Astrocyte (in vitro differentiated cells and primary cell): Measurements from ENCODE around the gene NDUFA3.

Experiments
- EZH2 ChIP-seq: IDR thresholded peaks from 2 replicates; pipeline ENCODE4 v1.6.1; 2012; ENCODE audit warnings: mild to moderate bottlenecking, low read length, inconsistent platforms; ENCODE audit not compliant: insufficient read depth
- TF ChIP-seq, protein P1 (sequence below): IDR thresholded peaks from 2 replicates; pipeline ENCODE4 v1.5.1; 2011; ENCODE audit warnings: low read depth, mild to moderate bottlenecking, inconsistent platforms, low read length, moderate library complexity; ENCODE audit not compliant: insufficient read depth

DNA sequence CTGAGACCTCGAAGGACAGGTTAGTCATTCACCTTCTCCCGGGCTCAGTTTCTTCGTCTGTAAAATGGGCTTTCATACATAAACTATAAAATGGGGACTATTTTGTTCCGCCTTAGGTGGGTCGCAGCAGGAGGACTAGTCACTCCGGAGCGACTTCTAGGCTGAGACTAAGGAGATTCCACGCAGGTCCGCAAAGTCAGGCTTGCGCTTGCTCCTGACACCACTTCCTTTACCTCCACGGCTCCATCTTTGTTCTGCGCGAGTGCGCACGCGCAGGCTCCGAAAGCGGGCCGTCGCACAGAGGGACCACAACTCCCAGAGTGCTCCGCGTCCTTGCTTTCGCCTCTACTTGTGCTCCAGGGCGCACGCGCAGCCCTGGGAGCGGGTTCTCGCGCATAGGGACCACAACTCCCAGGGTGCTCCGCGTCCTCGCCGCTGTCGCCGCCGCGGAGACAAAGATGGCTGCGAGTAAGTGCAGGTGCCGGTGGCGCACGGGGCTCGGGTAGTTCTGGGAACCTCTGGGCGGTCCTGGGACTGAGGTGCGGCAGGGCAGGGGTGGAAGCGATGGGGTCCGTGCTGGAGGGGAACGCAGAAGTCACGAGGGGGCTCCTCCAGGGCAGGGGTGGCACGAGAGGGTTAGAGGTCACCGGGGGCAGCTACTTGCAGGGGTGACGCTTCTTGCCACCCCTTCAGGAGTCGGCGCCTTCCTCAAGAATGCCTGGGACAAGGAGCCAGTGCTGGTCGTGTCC, at the start of gene NDUFA3:
- TF ChIP-seq, protein P1, sequence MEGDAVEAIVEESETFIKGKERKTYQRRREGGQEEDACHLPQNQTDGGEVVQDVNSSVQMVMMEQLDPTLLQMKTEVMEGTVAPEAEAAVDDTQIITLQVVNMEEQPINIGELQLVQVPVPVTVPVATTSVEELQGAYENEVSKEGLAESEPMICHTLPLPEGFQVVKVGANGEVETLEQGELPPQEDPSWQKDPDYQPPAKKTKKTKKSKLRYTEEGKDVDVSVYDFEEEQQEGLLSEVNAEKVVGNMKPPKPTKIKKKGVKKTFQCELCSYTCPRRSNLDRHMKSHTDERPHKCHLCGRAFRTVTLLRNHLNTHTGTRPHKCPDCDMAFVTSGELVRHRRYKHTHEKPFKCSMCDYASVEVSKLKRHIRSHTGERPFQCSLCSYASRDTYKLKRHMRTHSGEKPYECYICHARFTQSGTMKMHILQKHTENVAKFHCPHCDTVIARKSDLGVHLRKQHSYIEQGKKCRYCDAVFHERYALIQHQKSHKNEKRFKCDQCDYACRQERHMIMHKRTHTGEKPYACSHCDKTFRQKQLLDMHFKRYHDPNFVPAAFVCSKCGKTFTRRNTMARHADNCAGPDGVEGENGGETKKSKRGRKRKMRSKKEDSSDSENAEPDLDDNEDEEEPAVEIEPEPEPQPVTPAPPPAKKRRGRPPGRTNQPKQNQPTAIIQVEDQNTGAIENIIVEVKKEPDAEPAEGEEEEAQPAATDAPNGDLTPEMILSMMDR = no peak
- no peak for TF ChIP-seq EZH2
